ENCODE results near the gene CELF4.

Gene CELF4

DNA sequence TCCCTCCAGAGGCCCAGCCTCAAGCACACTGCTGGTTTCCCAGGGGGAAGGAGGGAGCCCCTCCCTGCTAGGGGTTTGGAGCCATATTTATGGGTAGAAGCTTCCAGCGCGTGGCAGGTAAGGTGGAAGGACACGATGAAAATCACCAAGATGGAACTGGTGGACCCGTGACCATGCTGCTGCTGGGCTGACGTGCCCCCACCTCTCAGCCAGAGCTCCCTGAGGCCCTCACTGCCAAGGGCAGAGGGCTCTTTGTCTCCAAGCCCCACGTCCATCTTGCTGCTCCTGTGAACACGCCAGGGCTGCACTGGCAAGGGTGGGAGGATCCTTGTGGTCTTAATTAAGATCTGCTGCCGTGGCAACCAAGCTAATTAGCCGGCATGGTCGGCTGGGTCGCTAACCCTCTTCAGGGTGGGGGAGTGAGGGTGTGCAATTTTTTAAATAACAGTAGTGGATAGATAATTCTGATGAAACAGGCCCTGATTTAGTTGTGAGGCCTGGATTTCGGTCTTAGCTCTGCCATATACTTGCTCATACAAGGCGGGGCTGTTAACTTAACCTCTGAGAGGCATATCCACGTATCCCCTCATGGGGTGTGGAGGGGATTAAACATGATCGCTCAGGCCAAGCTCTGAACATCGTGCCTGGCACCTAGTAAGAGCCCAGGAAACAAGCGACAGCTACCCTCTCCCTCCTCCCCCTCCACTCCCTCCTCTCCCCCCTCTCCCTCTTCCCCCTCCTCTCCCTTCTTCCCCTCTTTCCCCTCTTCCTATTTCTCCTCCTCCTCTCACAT lies 232.8 kb downstream of the CELF4 start:
- Histone ChIP-seq H3K4me1 (no peaks in the 10 kb centered on the region), H3K4me3 (no peak overlapping the region), H3K27me3 (ENCODE audit: low read depth) (no peaks in the 10 kb centered on the region), H3K36me3 (replicated peaks) (no peaks in the 10 kb centered on the region), H3K9me3 (no peaks in the 10 kb centered on the region)
- no peak for DNase-seq (ENCODE audit: low spot score in 2 of 2)
- in situ Hi-C loops (cut with MboI; ENCODE audit: low sequenced_read_pairs): no loop called here

DNA sequence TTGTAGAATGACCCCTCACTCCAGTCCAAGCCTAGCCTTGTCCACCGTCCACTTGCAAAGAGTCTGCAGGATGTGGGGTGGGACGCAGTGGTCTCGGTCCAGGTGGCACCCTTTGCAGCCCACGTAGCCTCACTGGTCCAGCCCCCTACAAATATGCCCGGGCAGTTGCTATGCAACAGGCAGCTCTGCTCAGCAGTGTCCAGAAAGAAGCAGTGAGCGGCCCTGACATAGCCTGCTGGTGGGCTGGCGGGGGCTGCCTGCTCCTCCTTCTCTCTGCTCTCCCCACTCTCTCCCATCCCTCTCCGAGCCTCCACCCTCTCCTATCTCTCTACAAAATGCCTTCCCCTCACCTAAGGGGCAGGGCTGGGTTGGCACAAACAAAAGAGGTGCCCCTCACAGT lies 233.4 kb downstream of the CELF4 start:
- Histone ChIP-seq H3K27me3 (ENCODE audit: low read depth) (no peaks in the 10 kb centered on the region), H3K4me1 (no peaks in the 10 kb centered on the region), H3K36me3 (replicated peaks) (no peaks in the 10 kb centered on the region), H3K9me3 (no peaks in the 10 kb centered on the region), H3K4me3 (no peak overlapping the region)
- DNase-seq (ENCODE audit: low spot score in 2 of 2): no peak
- in situ Hi-C loops (cut with MboI; ENCODE audit: low sequenced_read_pairs): no loop called here

DNA sequence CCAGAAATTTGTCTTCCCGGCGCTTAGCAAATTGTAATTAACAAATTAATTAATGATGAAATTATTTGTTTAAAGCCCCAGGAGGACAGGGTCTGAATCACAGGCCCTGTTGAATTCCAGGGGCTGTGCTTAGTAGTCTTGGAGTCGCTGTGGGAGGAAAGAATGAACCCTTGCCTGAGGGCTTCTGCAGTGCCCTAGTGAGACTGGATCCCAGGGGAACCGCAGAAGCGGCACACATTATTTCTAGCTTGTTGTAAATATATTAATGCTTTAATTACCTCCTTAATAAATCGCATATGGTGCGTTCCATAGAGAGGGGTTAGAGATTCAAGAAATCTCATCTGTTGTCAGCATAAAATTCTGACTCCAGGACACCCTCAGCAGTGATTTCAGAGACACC lies 235.4 kb downstream of the CELF4 start:
- in situ Hi-C loops (cut with MboI; ENCODE audit: low sequenced_read_pairs): no loop called here
- Histone ChIP-seq H3K9me3 (no peaks in the 10 kb centered on the region), H3K4me3 (no peak overlapping the region), H3K27me3 (ENCODE audit: low read depth) (peaks cover 5% of the 10 kb centered on the region; the same call in 1 of the 2 replicates), H3K4me1 (no peaks in the 10 kb centered on the region), H3K36me3 (replicated peaks) (no peaks in the 10 kb centered on the region)
- DNase-seq (ENCODE audit: low spot score in 2 of 2): no peak

DNA sequence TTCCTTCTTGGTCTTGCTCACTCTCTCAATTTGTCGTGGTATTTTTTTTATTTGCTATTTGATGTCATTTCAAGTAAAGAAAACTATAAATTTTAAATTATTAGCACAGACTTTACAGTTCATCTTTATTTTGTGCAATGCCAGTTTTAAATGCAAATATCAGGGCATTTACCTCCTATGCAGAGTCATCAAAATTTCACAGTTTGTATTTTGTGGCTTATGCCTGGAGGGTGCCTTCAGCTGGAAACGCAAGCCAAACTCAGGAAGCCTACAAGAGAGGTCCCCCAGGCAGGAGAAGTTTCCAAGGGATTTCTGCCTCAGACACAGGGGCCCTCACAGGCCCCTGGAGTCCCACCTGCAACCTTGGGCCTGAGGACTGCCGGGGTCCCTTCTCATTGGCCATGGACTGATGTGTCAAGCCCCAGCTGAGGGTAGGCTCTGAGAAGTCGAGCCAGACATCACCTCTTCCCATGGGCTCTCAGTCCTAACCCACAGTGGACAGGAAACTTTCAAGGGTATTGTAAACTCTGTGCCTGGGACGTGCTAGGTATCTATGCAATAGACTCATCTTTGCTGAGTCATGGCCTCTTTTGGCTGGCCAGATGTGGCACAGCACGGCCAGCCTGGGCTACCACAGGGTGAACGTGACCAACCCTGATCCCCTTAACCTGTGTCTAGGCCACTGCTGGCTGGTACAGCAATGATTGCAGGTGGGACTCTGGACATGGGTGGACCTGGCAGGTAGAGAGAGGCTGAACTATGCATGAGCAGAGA lies 236.5 kb downstream of the CELF4 start:
- Histone ChIP-seq H3K27me3 (ENCODE audit: low read depth) (peaks cover 5% of the 10 kb centered on the region; the same call in 1 of the 2 replicates), H3K4me1 (no peaks in the 10 kb centered on the region), H3K4me3 (no peak overlapping the region), H3K36me3 (replicated peaks) (no peaks in the 10 kb centered on the region), H3K9me3 (no peaks in the 10 kb centered on the region)
- in situ Hi-C loops (cut with MboI; ENCODE audit: low sequenced_read_pairs): no loop called here
- no peak for DNase-seq (ENCODE audit: low spot score in 2 of 2)

DNA sequence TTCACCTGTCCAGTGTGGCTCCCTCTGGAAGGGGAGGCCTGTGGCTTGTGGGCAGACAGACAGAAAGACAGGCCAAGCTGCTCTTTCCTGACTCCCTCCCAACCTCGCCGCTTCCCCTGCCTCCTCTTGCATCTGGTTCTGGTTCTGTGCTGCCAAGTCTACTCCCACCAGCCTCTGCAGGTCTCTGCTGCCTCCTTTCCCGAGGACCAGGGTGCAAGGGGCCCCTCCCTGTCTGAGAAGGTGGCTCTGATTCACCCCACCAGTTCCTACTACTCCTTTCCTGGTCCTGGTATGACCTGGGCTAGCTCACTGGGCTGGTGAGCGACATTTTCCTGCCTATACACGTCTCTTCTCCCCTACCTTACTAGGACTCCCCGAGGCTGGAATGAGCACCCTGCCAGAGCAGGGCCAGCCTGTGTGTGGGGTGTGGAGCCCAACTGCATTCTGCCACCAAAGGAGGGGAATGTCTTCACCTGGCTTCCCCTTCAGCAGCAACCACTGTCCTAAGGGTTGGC lies 238.5 kb downstream of the CELF4 start:
- no peaks in the 10 kb centered on the region for H3K36me3 ChIP-seq (replicated peaks)
- no peak for DNase-seq (ENCODE audit: low spot score in 2 of 2)
- in situ Hi-C loops (cut with MboI; ENCODE audit: low sequenced_read_pairs): no loop called here
- peaks cover 5% of the 10 kb centered on the region; the same call in 1 of the 2 replicates for H3K27me3 ChIP-seq (ENCODE audit: low read depth)
- H3K4me1 ChIP-seq: no peaks in the 10 kb centered on the region
- no peak overlapping the region for H3K4me3 ChIP-seq
- no peaks in the 10 kb centered on the region for H3K9me3 ChIP-seq

DNA sequence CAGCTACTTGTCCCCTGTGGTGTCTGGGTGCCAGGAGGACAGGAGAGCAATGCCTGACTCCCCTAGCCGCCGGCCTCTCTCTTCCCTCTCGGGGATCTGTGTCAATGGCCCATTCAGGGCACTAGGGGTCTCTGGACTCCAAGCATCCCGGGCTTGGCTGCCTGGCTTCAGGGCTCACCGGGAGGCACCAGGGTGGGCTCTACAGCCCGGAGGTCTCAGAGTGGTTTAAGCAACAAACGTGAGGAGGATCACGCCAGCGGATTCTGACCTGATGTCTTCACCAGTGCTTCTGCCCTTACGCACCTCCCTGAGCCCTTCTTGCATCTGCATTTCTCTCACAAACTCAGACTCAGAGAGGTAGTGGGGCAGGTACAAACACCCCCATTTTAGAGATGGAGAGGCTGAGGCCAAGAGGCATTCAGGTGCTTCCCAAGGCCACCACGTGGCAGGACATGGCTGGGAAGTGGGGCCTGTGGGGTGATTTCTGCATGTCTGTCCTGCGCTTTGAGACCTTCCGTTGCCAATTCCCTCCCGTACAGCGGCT lies 243.0 kb downstream of the CELF4 start:
- H3K4me3 ChIP-seq: no peak overlapping the region
- no peaks in the 10 kb centered on the region for H3K4me1 ChIP-seq
- no peaks in the 10 kb centered on the region for H3K36me3 ChIP-seq (replicated peaks)
- peak; percentile 30 to 75 for DNase-seq (ENCODE audit: low spot score in 2 of 2)
- in situ Hi-C loops (cut with MboI; ENCODE audit: low sequenced_read_pairs): no loop called here
- H3K9me3 ChIP-seq: no peaks in the 10 kb centered on the region
- H3K27me3 ChIP-seq (ENCODE audit: low read depth): peaks cover 5% of the 10 kb centered on the region; the same call in 1 of the 2 replicates

DNA sequence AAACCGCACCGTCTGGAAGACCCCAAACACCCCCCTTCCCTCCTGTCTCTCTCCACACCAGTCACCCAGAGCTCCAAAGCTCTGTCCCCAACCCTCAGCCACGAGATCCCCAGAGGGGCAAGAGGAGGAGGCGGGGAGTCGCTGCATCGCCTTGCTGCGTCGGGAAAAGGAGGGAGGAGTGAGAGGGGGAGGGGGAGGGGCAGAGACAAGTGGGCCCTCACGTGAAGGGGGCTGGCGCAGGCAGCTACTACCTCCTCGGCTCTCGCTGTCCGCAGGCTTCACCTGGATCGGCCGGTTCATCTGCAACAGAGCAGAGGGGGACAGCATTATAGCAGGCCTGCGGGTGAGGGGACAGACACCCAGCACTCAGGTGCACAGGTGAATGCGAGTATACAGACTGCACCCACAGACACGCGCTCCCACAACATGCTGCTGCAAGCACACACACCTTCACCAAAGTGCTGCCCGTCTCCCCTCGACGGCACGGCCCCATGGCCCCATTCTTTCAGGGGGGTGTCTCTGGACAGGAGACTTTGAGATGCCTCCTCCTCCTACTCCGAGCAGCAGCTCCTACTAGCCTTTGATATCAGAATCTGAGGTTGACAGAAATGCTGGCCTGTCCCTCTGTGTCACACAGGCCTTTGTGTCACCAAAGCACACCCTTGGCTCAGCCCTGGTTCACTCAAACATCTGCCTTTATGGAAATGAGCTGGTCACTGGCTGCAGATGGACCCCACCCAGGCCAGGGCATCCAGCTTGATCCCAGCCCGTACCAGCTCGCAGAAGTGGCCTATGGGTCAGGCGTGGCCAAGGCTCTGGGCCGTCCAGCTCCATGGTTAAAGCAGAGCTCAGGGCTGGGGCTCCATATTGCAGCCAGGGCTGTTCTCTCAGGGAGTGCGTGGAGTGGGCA lies 243.8 kb downstream of the CELF4 start:
- H3K4me3 ChIP-seq: no peak overlapping the region
- no peaks in the 10 kb centered on the region for H3K36me3 ChIP-seq (replicated peaks)
- no peak for DNase-seq (ENCODE audit: low spot score in 2 of 2)
- no peaks in the 10 kb centered on the region for H3K9me3 ChIP-seq
- peaks cover 5% of the 10 kb centered on the region; the same call in 1 of the 2 replicates for H3K27me3 ChIP-seq (ENCODE audit: low read depth)
- in situ Hi-C loops (cut with MboI; ENCODE audit: low sequenced_read_pairs): no loop called here
- H3K4me1 ChIP-seq: no peaks in the 10 kb centered on the region

DNA sequence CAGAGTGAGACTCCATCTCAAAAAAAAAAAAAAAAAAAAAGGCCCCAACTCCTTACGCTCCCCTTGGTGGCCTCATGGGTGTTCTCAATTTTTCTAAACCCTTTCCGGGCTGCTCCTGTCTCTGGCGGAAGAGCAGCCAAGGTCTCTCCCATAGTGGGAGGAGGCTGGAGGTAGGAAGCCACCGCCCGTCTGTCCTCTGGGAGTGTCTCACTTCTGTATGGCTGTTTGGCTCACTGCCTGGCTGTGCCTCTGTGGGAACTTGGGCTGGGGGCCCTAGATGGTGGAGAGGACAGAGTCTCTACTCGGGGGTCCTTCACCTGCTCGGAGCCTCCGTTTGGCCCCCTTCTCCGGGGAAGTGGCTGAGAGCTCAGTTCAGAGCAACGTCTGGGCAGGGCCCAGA lies 245.3 kb downstream of the CELF4 start:
- no peak for DNase-seq (ENCODE audit: low spot score in 2 of 2)
- Histone ChIP-seq H3K4me3 (no peak overlapping the region), H3K27me3 (ENCODE audit: low read depth) (no peaks in the 10 kb centered on the region), H3K4me1 (no peaks in the 10 kb centered on the region), H3K9me3 (no peaks in the 10 kb centered on the region), H3K36me3 (replicated peaks) (no peaks in the 10 kb centered on the region)
- in situ Hi-C loops (cut with MboI; ENCODE audit: low sequenced_read_pairs): no loop called here

DNA sequence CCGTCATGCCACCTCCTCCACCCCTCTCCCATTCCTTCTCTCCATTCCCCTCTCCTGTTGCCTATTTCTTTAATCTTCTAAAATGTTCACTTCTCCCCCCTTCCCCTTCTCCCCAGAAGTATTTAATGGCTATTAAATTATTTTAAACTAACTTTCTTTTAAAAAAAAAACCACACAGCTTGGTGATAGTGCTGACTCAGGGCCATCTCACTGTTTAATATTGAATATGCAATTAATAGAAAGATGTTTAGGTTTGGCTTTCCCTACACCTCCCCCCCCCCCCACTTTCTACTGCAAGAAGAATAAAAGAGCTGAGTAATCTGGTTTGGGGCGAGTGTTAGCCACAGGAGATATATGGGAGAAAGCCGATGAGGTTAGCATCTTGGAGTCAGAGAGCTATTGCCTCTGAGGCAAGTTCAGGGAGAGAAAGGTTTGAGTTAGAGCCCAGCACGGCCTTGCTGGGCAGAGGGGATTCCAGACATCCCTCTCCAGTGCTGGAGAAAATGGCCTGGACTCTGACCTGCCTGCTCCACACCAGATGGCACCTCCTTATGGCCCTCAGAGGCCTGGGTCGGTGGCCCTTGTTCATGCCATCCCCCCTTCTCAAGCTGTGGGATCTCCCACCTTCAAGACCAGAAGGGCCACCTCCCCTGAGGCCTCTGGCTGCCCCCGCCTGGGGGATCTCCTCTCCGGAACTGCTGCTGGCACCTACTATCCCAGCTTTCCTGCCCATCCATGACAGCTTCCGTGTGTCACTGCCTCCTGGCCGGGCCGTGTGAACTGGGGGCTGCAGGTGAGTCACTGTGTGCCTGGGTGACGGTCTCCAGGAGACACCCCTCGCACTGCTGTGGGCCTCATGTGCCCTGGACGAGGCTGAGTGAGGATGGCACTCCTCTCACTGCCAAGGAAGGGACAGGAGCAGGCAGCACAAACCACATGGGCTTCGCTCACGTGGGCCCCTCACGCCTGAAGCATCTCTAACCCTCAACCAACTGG lies 246.9 kb downstream of the CELF4 start:
- no peaks in the 10 kb centered on the region for H3K27me3 ChIP-seq (ENCODE audit: low read depth)
- no peak for DNase-seq (ENCODE audit: low spot score in 2 of 2)
- H3K4me3 ChIP-seq: no peak overlapping the region
- no peaks in the 10 kb centered on the region for H3K36me3 ChIP-seq (replicated peaks)
- no peaks in the 10 kb centered on the region for H3K4me1 ChIP-seq
- in situ Hi-C loops (cut with MboI; ENCODE audit: low sequenced_read_pairs): no loop called here
- no peaks in the 10 kb centered on the region for H3K9me3 ChIP-seq

DNA sequence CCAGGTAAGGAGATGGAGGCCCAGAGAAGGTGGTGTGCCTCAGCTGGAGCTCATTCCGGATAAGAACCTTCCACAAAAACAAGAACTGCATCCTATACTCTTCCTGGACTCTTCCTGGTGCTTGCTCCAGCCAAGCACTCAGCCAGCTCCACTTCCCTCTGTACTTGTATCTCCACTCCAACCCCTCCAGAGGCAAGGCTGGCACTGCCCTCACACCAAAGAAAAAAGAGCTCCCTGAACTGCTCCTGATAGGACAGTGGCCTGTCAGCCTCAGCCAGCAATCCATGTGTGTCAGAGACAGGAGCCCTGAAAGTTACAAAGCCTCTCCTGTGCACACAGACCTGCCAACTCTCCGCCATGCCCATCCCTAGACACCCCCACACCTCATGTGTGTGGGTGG lies 248.1 kb downstream of the CELF4 start:
- H3K4me3 ChIP-seq: no peak overlapping the region
- no peak for DNase-seq (ENCODE audit: low spot score in 2 of 2)
- no peaks in the 10 kb centered on the region for H3K27me3 ChIP-seq (ENCODE audit: low read depth)
- no peaks in the 10 kb centered on the region for H3K36me3 ChIP-seq (replicated peaks)
- no peaks in the 10 kb centered on the region for H3K4me1 ChIP-seq
- no peaks in the 10 kb centered on the region for H3K9me3 ChIP-seq
- in situ Hi-C loops (cut with MboI; ENCODE audit: low sequenced_read_pairs): no loop called here

DNA sequence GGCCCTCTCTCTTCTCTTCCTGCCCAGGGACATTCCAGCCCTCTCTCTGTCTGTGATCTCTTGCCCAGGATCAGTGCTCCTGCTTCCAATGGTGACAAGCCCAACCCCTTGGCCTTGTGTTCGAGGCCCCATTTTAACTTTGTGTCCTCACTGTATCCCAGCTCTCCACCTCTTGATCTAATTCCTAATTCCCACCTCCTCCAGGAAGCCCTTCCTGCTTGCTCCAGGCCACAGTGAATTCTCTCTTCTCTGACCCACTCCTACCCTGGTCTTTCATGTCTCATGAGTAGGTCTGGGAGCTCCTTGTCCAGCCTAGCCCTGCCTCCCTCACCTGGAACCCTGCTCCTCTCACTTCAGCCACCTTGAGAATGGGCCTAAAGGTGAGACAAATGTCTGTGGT lies 249.1 kb downstream of the CELF4 start:
- no peak for DNase-seq (ENCODE audit: low spot score in 2 of 2)
- Histone ChIP-seq H3K9me3 (no peaks in the 10 kb centered on the region), H3K4me1 (no peaks in the 10 kb centered on the region), H3K27me3 (ENCODE audit: low read depth) (no peaks in the 10 kb centered on the region), H3K36me3 (replicated peaks) (no peaks in the 10 kb centered on the region), H3K4me3 (no peak overlapping the region)
- in situ Hi-C loops (cut with MboI; ENCODE audit: low sequenced_read_pairs): no loop called here

DNA sequence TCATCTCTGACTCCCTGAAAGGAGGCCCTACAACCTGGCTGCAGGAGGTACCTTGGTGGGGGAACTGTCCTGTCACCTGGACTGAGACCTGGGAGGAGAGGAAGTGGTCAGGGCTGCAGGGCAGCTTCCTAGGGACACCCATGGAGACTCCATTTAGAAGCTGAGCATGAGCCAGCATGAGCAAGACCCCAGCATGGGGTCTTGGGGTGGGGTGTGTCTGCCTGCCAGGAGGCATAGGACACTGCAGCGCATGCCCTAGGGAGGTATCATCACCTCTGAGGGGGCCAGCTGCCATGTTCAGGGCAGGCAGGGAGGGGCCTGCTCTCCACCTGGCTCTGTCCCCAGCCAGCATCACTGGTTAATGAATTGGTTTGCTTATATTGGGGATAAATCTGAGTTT lies 249.7 kb downstream of the CELF4 start:
- no peaks in the 10 kb centered on the region for H3K4me1 ChIP-seq
- no peaks in the 10 kb centered on the region for H3K36me3 ChIP-seq (replicated peaks)
- no peak overlapping the region for H3K4me3 ChIP-seq
- in situ Hi-C loops (cut with MboI; ENCODE audit: low sequenced_read_pairs): no loop called here
- H3K27me3 ChIP-seq (ENCODE audit: low read depth): no peaks in the 10 kb centered on the region
- no peak for DNase-seq (ENCODE audit: low spot score in 2 of 2)
- H3K9me3 ChIP-seq: no peaks in the 10 kb centered on the region
